Measurements from ENCODE around the gene ITIH2. TPM values are rescaled to one million over a fixed set of nuclear protein-coding genes. Genes with fewer than 3 reads are reported as not detected.
A peak's percentile ranks its signal among the peaks of the same experiment; 100 is the strongest.

The ITIH2 gene
- total RNA-seq, 6 experiments from 2014 or later, result 399 to 1,113 (median 694) TPM

GRCh38 chr10:7792541-7792940, 89.4 kb downstream of the ITIH2 start:
- H3K4me3 ChIP-seq, result no peak overlapping the region
- H3K9me3 ChIP-seq, result no peaks in the 10 kb centered on the region
- no peaks in the 10 kb centered on the region for H3K27me3 ChIP-seq
- H3K27ac ChIP-seq, result no peak overlapping the region
- H3K4me1 ChIP-seq, result peaks cover 0 to 32% (median 16%) of the 10 kb centered on the region in 4 donors
- DNase-seq (no peak), ATAC-seq (no peak)
- intact Hi-C loops (cut with DNase I), result no loop called here
- TF ChIP-seq POLR2A (IDR thresholded peaks at IDR 0.05) (no peak), CTCF (IDR thresholded peaks at IDR 0.05) (no peak)
- H3K36me3 ChIP-seq, result peaks cover 0 to 12% (median 5%) of the 10 kb centered on the region in 4 donors
- 83% methylated on average over 1 of the region's 1 CpG for WGBS (ENCODE audit: insufficient coverage, low coverage, low lambda C conversion rate, missing lambda C conversion rate)

GRCh38 chr10:7794251-7795026, 91.3 kb downstream of the ITIH2 start:
- H3K36me3 ChIP-seq, result peaks cover 0 to 25% (median 12%) of the 10 kb centered on the region in 4 donors
- H3K4me1 ChIP-seq, result peaks cover 0 to 27% (median 13%) of the 10 kb centered on the region in 4 donors
- WGBS (ENCODE audit: insufficient coverage, low coverage, low lambda C conversion rate, missing lambda C conversion rate), result 59% methylated on average over 4 of the region's 4 CpGs

GRCh38 chr10:7795605-7796004, 92.5 kb downstream of the ITIH2 start:
- peaks cover 0 to 35% (median 19%) of the 10 kb centered on the region in 4 donors for H3K36me3 ChIP-seq
- no peak for TF ChIP-seq POLR2A (IDR thresholded peaks at IDR 0.05)
- TF ChIP-seq CTCF (IDR thresholded peaks at IDR 0.05), result no peak
- peak; percentile 81 to 96 (median 86) for ATAC-seq
- DNase-seq, result no peak
- WGBS (ENCODE audit: insufficient coverage, low coverage, low lambda C conversion rate, missing lambda C conversion rate), result 38% methylated on average over 4 of the region's 4 CpGs
- H3K27me3 ChIP-seq, result no peaks in the 10 kb centered on the region
- H3K9me3 ChIP-seq, result no peaks in the 10 kb centered on the region
- H3K4me1 ChIP-seq, result peaks cover 0 to 20% (median 8%) of the 10 kb centered on the region in 4 donors
- no peak overlapping the region for H3K27ac ChIP-seq
- intact Hi-C loops (cut with DNase I), result no loop called here
- H3K4me3 ChIP-seq, result no peak overlapping the region

More at GRCh38 chr10:7794251-7795026, 91.3 kb downstream of the ITIH2 start:
- no peak overlapping the region for H3K27ac ChIP-seq
- intact Hi-C loops (cut with DNase I), result no loop called here
- TF ChIP-seq POLR2A (IDR thresholded peaks at IDR 0.05) (no peak), CTCF (IDR thresholded peaks at IDR 0.05) (no peak)
- H3K4me3 ChIP-seq, result no peak overlapping the region
- DNase-seq (no peak), ATAC-seq (no peak)
- no peaks in the 10 kb centered on the region for H3K9me3 ChIP-seq
- H3K27me3 ChIP-seq, result no peaks in the 10 kb centered on the region

- 75% methylated on average over 6 of the region's 6 CpGs for WGBS (ENCODE audit: insufficient coverage, low coverage, low lambda C conversion rate, missing lambda C conversion rate)
- TF ChIP-seq CTCF (IDR thresholded peaks at IDR 0.05) (no peak), POLR2A (IDR thresholded peaks at IDR 0.05) (no peak)
- ATAC-seq, result peak in 1 of 4 donors; percentile 38
- DNase-seq, result no peak
- no peaks in the 10 kb centered on the region for H3K9me3 ChIP-seq
- no peaks in the 10 kb centered on the region for H3K27me3 ChIP-seq
- intact Hi-C loops (cut with DNase I), result no loop called here
- H3K27ac ChIP-seq, result no peak overlapping the region
- H3K36me3 ChIP-seq, result peaks cover 0 to 55% (median 32%) of the 10 kb centered on the region in 4 donors
- H3K4me3 ChIP-seq, result no peak overlapping the region
- peaks cover 0 to 18% (median 7%) of the 10 kb centered on the region in 4 donors for H3K4me1 ChIP-seq
Measured at GRCh38 chr10:7797582-7797981, 94.5 kb downstream of the ITIH2 start.

Other genes starting within 250 kb of the ITIH2 start
- gene ITIH5, start 36.4 kb upstream of the ITIH2 start, total RNA-seq, result under 1 TPM; 0.20 to 0.62 (median 0.48) TPM
- 1 to 10 TPM; 2.3 to 4.3 (median 3.4) TPM for gene KIN, start 84.7 kb downstream of the ITIH2 start, total RNA-seq
- gene ATP5F1C, start 84.9 kb downstream of the ITIH2 start, total RNA-seq, result 100 to 1,000 TPM; 177 to 376 (median 210) TPM
- 1 to 10 TPM; 1.9 to 3.5 (median 3.0) TPM for gene TAF3, start 115.2 kb downstream of the ITIH2 start, total RNA-seq

Measured in right lobe of liver (tissue), 6 donors.